ENCODE data around the gene ARFIP1.

- TF ChIP-seq GATA3 (IDR thresholded peaks at IDR 0.05; ENCODE audit: low read depth, low read length) (no peak), GATA2 (IDR thresholded peaks at IDR 0.05; ENCODE audit: low read depth, low read length) (no peak)
These were observed 23.8 kb downstream of the ARFIP1 start for GRCh38 chr4:152803541-152803940.
